GM19238 (cell line): ENCODE results near the gene ARID1A.
"Not testable (repeated sequence)": the region's sequence is repeated elsewhere in the genome, so short reads cannot be mapped to it uniquely, and the experiment has no call there.

Experiments used
- DNase-seq: peaks from one replicate; pipeline ENCODE4 v3.0.0; 2011; ENCODE audit warnings: low spot score; ENCODE audit not compliant: insufficient read length

The ARID1A gene

DNA sequence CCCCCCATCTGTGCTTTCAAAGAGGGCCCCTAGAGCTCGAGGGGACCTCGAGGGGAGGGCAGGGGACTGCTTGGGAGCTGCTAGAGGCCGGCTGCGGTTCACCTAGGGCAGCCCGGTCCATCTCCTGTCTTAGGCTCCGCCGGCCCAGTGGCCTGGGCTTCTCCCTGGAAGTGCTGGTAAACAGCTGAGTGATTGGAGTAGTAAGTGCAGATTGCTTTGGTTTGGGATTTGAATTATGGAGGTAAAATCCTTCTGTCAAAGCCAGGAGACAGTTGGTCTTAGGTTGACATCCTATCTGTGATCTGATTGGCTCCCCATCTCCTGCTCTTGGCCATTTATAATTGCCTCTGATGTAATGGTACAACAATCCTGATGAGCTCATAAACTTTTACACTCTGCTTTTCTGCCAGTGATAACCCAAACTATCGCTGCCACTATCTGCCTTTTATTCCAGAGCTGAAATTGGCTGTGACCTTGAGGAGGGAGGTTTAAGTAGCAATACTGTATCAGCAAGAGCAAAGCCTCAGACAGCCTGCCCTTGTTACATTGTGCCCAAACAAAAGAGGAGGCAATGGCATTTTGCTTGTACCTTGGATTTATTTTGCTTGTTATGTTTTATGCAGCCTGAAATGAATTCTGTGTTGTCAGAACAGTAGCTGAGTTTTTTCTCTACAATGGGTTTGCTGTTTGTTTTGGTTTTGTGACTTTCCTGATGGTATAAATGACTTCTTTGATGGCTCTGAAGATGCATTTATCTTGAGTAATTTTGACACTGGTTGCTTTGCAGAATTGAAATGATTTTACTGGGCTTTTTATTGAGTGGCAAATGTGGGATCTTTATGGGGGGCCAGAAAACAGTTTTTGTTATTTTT lies 2.4 kb downstream of the ARID1A start:
- DNase-seq: no peak

DNA sequence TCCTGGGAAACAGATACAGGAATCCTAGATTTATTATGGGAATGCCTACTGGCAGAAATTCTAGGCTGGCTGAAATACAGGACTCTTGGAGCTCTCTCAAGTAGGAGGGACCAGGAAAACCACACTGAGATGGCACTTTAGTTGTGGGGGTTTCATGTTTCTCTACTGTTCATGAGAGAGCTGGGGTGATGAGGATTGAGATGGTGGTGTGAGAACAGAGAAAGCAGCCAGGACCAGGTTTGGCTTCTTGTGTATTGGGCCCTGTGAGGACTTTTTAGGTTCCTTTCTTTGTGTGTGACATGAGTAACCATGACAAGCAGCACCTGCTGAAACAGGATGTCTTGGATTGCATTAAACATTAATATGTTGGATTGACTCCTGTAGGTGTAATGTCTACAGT lies 4.9 kb downstream of the ARID1A start:
- no peak for DNase-seq

DNA sequence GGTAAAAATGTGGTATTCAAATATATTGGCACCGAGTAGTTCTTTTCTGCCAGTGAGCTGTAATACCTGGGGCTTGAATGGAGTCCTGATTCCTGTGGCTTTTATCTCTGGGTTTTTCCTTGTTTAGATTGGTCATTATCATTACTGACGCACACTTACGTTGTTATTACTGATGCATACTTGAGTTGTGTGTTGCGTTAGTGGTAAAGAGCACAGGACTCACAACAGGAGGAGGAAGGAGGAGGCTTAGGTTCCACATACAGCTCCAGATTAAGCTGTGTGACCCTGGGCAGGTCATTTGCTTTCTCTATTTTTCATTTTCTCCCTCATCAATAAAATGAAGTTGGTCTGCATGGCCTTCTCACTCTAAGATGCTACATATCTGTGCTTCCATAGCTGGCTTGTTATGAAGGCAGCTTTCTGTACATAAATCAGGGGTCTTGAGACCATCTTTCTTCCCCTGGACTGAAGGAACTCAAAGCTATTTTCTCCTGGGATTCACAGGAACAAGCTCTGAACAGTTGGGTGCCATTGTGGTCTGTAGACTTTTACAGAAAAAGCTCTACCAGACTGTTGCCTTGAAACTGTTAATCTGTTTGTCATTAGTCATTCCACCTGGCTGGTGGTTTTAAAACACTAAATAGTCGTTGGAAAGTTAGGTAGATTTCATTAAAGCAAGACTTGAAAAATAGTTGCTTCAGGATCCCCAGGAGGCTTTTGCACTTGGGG lies 5.6 kb downstream of the ARID1A start:
- no peak for DNase-seq

DNA sequence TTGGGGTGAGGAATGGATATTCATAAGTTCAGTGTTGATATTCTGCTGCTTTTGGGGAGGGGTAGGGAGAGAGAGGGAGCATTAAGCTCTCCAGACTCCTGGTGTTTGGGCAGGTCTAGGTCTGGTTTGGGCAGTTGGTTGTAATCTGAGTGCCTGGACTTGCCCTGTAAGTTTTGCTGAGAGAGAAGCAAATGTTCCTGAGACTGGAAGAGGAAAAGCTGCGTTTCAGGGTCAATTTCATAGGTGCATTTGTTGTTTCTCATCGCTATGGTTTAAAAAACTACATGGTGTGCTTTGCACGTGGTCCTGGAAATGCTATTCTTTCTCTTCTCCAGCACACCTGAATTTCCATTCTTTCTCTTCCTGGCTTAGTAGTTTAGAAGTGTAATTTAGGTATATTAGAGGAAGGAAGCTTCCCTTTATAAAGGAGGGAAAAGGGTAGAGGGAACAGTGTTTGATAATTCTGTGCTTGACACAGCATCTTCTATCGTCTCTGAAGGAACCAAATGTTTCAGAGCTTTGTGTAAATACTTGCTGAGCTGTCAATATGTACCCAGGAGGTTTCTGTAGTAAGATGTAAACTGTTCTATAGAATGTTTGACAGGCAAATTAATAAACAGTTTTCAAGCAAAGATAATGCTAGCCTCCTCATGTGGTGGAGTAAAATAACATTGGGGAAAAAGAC lies 6.3 kb downstream of the ARID1A start:
- DNase-seq: no peak

DNA sequence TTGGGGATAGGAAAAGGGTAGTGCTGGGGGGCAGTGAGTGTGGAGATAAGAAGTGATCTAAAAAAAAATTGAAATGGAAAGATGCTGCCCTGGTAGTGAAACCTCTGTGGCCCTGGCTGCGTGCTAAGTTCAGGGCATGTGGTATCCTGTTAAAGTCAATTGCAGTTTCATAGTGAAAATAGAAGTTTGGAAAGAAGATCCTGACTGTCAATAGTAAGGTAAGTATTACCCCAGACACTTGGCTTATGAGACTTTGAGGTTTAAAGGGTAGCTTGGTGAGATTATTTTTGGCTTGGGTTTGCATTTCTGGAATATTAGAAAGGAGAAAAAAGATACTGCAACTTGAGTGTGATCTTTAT lies 6.8 kb downstream of the ARID1A start:
- DNase-seq: no peak

DNA sequence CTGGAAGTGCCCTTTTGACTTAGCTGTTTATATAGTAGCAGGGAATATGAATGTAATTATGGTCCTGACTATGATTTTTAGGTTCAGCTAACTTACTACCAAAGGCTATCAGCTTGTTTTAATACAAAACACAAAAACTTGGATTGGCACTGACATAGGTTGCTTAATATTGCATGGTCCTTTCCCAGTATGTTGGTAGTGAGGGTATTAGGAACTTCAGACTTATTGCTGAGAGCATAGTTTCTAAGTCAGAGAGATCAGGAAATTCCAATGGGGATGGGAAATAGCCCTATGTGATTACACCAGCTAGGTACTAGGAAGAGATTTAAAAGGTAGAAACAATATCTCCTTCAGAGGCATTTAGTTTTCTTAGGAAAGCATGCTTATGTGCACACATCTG lies 7.7 kb downstream of the ARID1A start:
- DNase-seq: no peak

DNA sequence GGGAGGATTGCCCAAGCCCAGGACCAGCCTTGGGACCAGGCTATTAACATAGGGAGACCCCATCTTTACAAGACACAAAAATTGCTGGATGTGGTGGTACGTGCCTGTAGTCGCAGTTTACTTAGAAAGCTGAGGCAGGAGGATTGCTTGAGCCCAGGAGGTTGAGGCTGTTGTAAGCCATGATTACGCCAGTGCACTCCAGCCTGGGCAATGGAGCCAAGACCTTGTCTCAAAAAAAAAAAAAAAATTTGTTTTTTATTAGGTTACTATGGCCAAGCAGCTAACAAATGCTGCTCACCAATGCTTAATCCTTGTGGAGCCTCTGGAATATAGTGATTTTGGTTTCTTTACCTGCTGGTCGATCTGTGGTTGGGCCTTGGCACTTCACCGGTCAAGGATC lies 8.8 kb downstream of the ARID1A start:
- DNase-seq: no peak

DNA sequence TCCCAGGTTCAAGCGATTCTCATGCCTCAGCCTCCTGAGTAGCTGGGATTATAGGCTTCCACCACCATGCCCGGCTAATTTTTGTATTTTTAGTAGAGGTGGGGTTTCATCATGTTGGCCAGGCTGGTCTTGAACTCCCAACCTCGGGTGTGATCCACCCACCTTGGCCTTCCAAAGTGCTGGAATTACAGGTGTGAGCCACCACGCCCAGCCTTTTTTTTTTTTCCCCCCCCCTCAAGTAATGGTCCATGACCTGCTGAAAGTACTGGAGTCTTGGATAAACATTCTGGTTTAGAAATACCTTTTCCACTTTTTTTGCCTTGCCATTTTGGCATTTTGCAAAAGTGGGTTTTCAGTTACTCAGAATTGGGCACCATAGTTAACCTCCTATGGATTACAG lies 9.4 kb downstream of the ARID1A start:
- DNase-seq: not testable (repeated sequence)

DNA sequence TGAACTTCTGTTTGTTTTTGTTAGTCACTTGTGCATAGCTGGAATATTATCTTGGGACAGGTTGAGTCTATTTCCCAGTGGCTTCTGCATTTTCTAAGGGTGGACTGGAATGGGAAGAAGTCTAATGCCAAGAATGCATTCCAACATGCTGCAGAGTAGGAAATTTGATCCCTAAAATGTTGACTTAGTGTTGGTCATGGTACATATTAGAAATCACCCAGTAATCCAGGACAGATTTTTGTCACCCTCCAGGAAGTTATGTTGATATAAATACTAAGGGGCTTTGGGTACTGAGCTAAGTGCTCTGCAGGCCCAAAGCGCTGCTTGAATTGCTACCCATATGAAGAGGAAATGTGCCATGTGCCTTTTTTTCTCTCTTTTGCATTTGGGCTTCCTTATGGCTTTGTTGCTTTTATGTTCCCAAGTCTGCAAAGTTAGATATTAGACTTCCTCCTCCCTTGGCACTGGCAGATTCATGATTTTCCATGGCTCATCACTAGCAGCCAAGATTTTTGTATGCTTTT lies 10.0 kb downstream of the ARID1A start:
- DNase-seq: no peak

DNA sequence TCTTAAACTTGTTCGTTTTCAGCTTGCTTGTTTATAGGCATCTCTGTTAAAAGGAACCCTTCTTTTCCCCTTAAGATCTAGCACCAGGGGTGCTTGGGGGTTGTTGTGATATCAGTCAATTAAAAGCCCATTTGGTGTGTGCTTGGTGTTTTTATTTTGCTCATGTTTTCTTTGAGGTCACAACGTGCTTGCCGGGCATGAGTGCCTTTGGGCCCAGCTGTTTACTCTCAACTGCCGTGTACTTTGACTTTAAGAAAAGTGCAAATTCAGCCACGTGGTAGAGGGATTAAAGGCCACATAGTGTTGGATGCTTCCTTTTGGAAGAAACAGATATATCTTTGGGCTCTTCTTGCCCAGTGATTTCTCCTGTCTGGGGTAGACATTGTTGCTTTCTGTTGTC lies 10.5 kb downstream of the ARID1A start:
- no peak for DNase-seq

DNA sequence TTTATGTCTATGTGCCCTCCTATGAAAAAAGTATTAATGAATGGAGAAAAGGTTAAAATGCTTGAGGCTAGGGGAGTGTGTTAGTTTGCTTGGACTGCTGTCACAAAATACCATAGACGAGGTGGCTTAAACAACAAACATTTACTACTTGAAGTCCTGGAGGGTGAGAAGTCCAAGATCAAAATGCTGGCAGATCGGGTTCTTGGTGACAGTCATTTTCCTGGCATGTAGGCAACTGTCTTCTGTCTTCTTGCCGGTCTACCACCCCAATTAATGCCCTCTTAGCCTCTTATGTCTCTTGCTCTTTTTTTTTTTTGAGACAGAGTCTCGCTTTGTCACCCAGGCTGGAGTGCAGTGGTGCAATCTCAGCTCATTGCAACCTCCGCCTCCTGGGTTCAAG lies 15.0 kb downstream of the ARID1A start:
- DNase-seq: no peak

DNA sequence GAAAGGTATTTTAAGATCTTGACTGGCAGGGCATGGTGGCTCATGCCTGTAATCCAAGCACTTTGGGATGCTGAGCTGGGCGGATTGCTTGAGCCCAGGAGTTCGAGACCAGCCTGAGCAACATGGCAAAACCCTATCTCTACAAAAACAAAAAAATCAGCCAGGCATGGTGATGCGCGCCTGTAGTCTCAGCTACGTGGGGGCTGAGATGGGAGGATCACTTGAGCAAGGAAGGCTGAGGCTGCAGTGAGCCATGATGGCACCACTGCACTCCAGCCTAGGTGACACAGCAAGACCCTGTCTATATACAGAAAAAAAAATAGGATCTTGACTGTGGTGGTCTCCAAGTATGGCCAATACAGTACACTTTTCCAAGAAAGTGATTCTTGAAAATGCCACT lies 16.0 kb downstream of the ARID1A start:
- no peak for DNase-seq

DNA sequence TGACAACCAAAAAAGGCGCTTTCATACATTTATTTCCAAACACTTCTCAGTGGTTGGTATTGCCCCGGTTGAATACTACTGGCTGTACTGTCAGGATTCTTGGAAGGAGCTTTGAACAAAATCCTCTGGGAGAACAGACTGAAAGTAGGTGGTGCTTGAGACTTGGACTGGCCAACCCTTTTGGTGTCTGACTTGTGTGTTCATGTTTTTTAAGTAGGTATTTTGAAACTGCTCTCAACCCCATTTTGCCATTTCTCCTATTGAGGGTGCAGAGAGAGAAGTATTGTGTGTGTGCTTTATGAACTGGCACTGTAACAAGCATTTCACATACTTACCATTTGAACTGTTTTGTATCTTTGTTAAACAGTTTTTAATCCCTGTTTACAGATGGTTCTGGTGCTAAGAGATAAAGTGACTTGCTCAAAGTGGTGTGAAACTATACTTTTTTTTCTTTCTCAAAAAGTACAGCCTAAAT lies 21.2 kb downstream of the ARID1A start:
- no peak for DNase-seq

DNA sequence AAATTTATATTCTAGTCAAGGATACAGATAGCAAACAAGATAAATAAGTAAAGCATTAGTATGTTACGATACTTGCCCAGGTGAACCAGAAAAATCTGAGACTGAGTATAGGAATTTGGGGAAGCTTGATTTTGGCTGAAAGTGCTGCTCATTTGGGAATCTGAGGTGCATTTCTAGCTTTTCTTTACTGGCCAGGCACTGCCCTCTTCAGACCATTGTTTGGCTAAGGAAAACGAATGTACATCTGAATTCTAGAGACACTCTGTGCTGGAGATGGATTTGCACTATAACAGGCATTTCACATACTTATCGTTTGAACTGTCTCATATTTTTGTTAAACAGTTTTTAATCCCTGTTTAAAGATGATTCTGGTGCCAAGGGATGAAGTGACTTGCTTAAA lies 23.4 kb downstream of the ARID1A start:
- no peak for DNase-seq

DNA sequence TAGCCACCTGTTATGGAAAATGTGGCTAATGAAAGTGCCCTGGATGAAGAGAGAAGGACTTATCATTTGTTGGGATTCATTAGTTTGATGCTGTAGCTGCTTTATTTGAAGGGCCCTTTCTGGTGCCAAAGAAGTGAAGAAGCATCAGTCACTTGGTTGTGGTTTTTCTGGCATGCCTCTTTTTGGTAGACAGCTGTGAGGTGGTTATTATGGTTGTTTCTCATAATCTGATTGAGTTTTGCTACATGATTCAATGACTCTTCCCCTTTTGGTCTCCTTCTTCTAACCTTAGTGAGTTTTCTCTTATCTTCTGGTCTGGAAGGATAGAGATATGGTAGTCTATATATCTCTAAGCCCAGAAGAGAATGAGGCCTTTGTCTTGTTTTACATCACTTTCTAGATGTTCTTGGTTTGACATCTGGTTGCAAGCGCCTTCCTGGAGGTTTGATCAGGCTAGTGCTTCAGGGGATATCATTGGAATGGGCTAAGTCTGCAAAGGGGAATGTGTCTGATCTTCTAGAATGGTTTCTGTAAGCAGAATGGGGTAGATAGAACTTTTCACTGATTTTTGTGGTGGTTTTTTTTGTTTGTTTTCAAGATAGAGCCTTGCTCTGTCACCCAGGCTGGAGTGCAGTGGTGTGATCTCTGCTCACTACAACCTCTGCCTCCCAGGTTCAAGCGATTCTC lies 26.0 kb downstream of the ARID1A start:
- DNase-seq: no peak

DNA sequence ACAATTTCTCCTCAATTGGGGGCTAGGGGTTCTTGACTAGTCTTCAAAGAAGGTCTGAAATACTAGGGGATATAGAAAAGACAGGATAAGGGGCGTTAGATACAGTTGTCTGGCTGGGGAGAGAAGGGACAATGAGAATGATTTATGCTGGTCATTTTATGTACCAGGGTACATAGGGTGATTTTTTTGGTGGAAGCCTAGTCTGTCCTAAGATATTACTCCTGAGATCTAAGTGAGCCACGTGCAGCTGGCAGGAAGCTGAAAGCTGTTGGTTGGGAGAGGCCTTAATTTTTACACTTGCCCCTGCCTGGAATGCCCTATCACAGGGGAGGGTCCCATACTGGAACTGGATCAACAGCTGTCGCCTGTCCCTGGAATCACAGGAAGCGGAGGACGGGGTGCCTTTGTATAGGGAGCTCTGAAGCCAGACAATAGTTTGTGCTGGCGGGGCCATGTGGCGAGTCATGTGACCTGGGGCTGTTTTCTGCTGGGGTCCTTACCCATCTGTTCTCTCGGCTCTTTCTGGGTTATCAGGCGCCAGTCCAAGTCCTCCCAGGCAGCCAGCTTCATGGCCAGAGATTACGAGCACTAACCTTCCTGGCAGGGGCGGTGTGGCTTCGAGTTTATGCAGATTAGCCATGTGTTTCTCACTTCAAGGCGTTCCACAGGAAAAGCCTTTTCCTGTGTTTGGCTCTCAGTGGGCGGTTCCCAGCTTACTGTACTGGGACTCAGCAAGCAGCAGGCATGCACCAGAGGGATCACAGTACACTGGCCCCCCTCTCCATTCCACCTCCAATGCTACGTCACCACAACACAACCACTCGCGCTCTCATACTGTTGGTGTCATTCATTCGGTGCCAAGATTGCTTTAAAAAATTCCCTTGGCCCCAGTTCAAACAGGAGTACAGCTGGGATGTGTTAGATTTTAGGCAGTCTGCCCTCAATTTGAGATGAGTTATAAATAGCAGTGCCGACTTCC lies 27.5 kb downstream of the ARID1A start:
- no peak for DNase-seq

DNA sequence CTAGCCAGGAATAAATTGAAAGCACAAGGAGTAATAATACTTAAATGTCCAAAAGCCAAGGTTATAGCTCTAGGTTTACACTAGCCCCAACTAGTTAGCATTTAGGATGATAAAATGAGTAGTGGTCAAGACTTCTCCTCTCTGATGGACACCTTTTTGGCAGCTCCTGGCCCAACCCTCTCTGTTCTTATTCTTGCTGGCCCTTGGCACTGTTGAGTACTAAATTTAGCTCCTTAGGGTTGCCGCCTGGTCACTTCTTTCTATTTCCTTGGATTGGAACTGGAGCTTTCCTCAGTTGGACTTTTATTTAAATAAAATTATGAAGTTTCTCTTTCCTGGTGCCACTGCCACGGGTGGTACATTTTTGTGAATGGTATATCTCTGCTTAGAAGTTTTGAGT lies 28.3 kb downstream of the ARID1A start:
- no peak for DNase-seq

DNA sequence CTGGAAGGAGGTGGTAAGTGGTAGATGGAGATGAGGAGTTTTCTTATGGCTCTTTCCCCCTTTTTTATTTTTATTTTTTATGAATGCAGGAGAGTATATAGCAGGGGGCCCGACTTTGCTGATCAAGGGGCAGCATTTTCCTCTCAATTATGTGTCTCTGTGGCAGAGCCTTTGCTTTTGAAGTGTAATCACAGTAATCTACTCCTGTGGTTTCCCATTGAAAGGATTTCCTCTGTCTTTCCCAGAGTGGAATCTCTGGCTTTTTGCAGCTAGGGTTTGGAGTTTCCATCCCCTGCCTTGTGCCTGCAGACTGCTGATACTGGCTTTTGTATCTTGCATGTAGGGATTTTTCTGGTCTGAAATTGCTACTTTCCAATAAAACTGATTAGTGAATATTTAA lies 29.1 kb downstream of the ARID1A start:
- DNase-seq: no peak

DNA sequence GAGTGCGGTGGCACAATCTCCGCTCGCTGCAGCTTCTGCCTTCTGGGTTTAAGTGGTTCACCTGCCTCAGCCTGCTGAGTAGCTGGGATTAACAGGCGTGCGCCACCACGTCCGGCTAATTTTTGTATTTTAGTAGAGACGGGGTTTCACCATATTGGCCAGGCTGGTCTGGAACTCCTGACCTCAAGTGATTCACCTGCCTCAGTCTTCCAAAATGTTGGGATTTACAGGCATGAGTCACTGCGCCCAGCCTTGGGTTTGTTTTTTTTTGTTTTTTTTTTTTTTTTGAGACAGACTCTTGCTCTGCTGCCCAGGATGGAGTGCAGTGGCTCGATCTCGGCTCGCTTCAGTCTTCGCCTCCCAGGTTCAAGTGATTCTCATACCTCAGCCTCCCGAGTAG lies 30.1 kb downstream of the ARID1A start:
- not testable (repeated sequence) for DNase-seq

DNA sequence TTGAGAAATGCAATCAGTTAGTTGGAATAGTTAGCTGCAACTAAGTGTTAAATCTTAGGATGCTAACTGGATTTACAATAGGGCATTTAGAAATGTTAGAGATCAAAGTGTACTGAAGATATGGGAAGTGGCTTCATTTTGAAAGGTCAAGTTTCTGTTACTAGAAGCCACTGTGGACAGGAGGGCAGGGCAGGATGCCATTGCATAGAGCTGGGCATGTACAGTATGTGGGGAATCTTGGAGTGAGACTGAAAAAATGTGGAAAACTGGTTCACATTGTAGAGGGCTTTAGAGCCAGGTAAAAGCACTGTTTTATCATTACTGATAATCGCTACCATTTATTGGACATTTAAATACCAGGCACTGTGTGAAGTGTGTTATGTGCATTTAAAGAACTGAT lies 31.0 kb downstream of the ARID1A start:
- no peak for DNase-seq
